Epithelial cell of prostate (primary cell): Measurements from ENCODE around the gene WDR75.
"Not testable (repeated sequence)": the region's sequence is repeated elsewhere in the genome, so short reads cannot be mapped to it uniquely, and the experiment has no call there.

ENCODE experiments used
- DNase-seq: peaks from one replicate; pipeline ENCODE4 v3.0.0-alpha.2; 2011; ENCODE audit warnings: low read depth, low spot score
- H3K27ac ChIP-seq: fragments of 450-650 bp; 2 replicates; pipeline ENCODE4 v1.5.1; 2017; ENCODE audit warnings: mild to moderate bottlenecking

Gene WDR75

GRCh38 chr2:189440947-189441708 is at the start of gene WDR75:
TSS of gene WDR75 (plus strand) at chr2:189441474. CDS start at chr2:189441493, 19 bp downstream.
- peak within 1 kb of the TSS; percentile 80 for H3K27ac ChIP-seq

GRCh38 chr2:189393440-189394111 is 47.7 kb upstream of the WDR75 start:
- peak overlapping the region; percentile 31 for H3K27ac ChIP-seq
- DNase-seq, result peak; percentile 92

More at GRCh38 chr2:189440947-189441708, at the start of gene WDR75:
- DNase-seq, result peak; percentile 79

GRCh38 chr2:189394525-189394924 is 46.7 kb upstream of the WDR75 start:
- DNase-seq, result no peak
- peak overlapping the region; percentile 31 for H3K27ac ChIP-seq

- DNase-seq, result no peak
- no peak overlapping the region for H3K27ac ChIP-seq
Measured at GRCh38 chr2:189402932-189403331, 38.3 kb upstream of the WDR75 start.

GRCh38 chr2:189406586-189407233 is 34.6 kb upstream of the WDR75 start:
- no peak for DNase-seq
- H3K27ac ChIP-seq, result no peak overlapping the region

GRCh38 chr2:189407281-189408209 is 33.7 kb upstream of the WDR75 start:
- H3K27ac ChIP-seq, result peak overlapping the region; percentile 5

GRCh38 chr2:189408294-189408693 is 33.0 kb upstream of the WDR75 start:
- no peak for DNase-seq
- no peak overlapping the region for H3K27ac ChIP-seq

More at GRCh38 chr2:189407281-189408209, 33.7 kb upstream of the WDR75 start:
- DNase-seq, result no peak

- no peak overlapping the region for H3K27ac ChIP-seq
- no peak for DNase-seq
Measured at GRCh38 chr2:189409131-189409530, 32.1 kb upstream of the WDR75 start.

- H3K27ac ChIP-seq, result no peak overlapping the region
- no peak for DNase-seq
Measured at GRCh38 chr2:189409647-189410046, 31.6 kb upstream of the WDR75 start.

- no peak for DNase-seq
- no peak overlapping the region for H3K27ac ChIP-seq
Measured at GRCh38 chr2:189411860-189412259, 29.4 kb upstream of the WDR75 start.

GRCh38 chr2:189412330-189412953 is 28.8 kb upstream of the WDR75 start:
- H3K27ac ChIP-seq, result no peak overlapping the region
- DNase-seq, result no peak

- H3K27ac ChIP-seq, result no peak overlapping the region
- DNase-seq, result no peak
Measured at GRCh38 chr2:189413249-189413648, 28.0 kb upstream of the WDR75 start.

- no peak overlapping the region for H3K27ac ChIP-seq
- no peak for DNase-seq
Measured at GRCh38 chr2:189421644-189422043, 19.6 kb upstream of the WDR75 start.

GRCh38 chr2:189424961-189425360 is 16.3 kb upstream of the WDR75 start:
- no peak overlapping the region for H3K27ac ChIP-seq
- DNase-seq, result no peak

- DNase-seq, result no peak
- H3K27ac ChIP-seq, result no peak overlapping the region
Measured at GRCh38 chr2:189425676-189426075, 15.6 kb upstream of the WDR75 start.

- DNase-seq, result no peak
- H3K27ac ChIP-seq, result no peak overlapping the region
Measured at GRCh38 chr2:189426886-189427285, 14.4 kb upstream of the WDR75 start.

- H3K27ac ChIP-seq, result no peak overlapping the region
- DNase-seq, result no peak
Measured at GRCh38 chr2:189427872-189428271, 13.4 kb upstream of the WDR75 start.

GRCh38 chr2:189430448-189430847 is 10.8 kb upstream of the WDR75 start:
- not testable (repeated sequence) for H3K27ac ChIP-seq, DNase-seq

GRCh38 chr2:189435803-189436202 is 5.5 kb upstream of the WDR75 start:
- DNase-seq, H3K27ac ChIP-seq: not testable (repeated sequence)

- no peak overlapping the region for H3K27ac ChIP-seq
- no peak for DNase-seq
Measured at GRCh38 chr2:189437926-189438325, 3.3 kb upstream of the WDR75 start.
